ENCODE results near the gene HDGFL2.

Gene HDGFL2

GRCh38 chr19:4457654-4458395 lies 14.3 kb upstream of the HDGFL2 start, which contains the start of gene UBXN6:
Gene UBXN6 (minus strand): TSS chr19:4457794. CDS start chr19:4457697, 97 bp downstream.
- TF ChIP-seq, protein P1, sequence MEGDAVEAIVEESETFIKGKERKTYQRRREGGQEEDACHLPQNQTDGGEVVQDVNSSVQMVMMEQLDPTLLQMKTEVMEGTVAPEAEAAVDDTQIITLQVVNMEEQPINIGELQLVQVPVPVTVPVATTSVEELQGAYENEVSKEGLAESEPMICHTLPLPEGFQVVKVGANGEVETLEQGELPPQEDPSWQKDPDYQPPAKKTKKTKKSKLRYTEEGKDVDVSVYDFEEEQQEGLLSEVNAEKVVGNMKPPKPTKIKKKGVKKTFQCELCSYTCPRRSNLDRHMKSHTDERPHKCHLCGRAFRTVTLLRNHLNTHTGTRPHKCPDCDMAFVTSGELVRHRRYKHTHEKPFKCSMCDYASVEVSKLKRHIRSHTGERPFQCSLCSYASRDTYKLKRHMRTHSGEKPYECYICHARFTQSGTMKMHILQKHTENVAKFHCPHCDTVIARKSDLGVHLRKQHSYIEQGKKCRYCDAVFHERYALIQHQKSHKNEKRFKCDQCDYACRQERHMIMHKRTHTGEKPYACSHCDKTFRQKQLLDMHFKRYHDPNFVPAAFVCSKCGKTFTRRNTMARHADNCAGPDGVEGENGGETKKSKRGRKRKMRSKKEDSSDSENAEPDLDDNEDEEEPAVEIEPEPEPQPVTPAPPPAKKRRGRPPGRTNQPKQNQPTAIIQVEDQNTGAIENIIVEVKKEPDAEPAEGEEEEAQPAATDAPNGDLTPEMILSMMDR (IDR thresholded peaks at IDR 0.05): no peak

GRCh38 chr19:4464815-4465581 lies 7.1 kb upstream of the HDGFL2 start:
- Mint-ChIP-seq H3K4me1 (no peaks in the 10 kb centered on the region), H3K9me3 (peaks cover 3% of the 10 kb centered on the region), H3K27ac (no peak overlapping the region), H3K27me3 (ENCODE audit: low read depth, poor library complexity) (peaks cover 17% of the 10 kb centered on the region), H3K36me3 (ENCODE audit: low read depth) (no peaks in the 10 kb centered on the region), H3K4me3 (no peak overlapping the region)
- no peak for DNase-seq
- TF ChIP-seq, protein P1 (IDR thresholded peaks at IDR 0.05): no peak

More at GRCh38 chr19:4457654-4458395, 14.3 kb upstream of the HDGFL2 start, which contains the start of gene UBXN6:
- Mint-ChIP-seq H3K27ac (peak within 1 kb of the TSS; percentile 98), H3K4me3 (peak within 1 kb of the TSS; percentile 89), H3K36me3 (ENCODE audit: low read depth) (no peaks in the 10 kb centered on the region), H3K9me3 (no peaks in the 10 kb centered on the region), H3K4me1 (peaks cover 41% of the 10 kb centered on the region), H3K27me3 (ENCODE audit: low read depth, poor library complexity) (peaks cover 10% of the 10 kb centered on the region)
- peak; percentile 97 for DNase-seq

GRCh38 chr19:4467835-4468234 lies 4.3 kb upstream of the HDGFL2 start:
- Mint-ChIP-seq H3K27ac (no peak overlapping the region), H3K27me3 (ENCODE audit: low read depth, poor library complexity) (peaks cover 6% of the 10 kb centered on the region), H3K9me3 (peaks cover 3% of the 10 kb centered on the region), H3K4me1 (peaks cover 5% of the 10 kb centered on the region), H3K4me3 (no peak overlapping the region), H3K36me3 (ENCODE audit: low read depth) (no peaks in the 10 kb centered on the region)
- no peak for DNase-seq
- TF ChIP-seq, protein P1 (IDR thresholded peaks at IDR 0.05): no peak

GRCh38 chr19:4471403-4472173 lies 509 bp upstream of the HDGFL2 start:
- Mint-ChIP-seq H3K9me3 (peaks cover 3% of the 10 kb centered on the region), H3K27ac (no peak overlapping the region), H3K4me1 (peaks cover 21% of the 10 kb centered on the region), H3K27me3 (ENCODE audit: low read depth, poor library complexity) (peaks cover 3% of the 10 kb centered on the region), H3K4me3 (no peak overlapping the region), H3K36me3 (ENCODE audit: low read depth) (peaks cover 4% of the 10 kb centered on the region)
- TF ChIP-seq, protein P1 (IDR thresholded peaks at IDR 0.05): no peak
- peak; percentile 94 for DNase-seq

DNA sequence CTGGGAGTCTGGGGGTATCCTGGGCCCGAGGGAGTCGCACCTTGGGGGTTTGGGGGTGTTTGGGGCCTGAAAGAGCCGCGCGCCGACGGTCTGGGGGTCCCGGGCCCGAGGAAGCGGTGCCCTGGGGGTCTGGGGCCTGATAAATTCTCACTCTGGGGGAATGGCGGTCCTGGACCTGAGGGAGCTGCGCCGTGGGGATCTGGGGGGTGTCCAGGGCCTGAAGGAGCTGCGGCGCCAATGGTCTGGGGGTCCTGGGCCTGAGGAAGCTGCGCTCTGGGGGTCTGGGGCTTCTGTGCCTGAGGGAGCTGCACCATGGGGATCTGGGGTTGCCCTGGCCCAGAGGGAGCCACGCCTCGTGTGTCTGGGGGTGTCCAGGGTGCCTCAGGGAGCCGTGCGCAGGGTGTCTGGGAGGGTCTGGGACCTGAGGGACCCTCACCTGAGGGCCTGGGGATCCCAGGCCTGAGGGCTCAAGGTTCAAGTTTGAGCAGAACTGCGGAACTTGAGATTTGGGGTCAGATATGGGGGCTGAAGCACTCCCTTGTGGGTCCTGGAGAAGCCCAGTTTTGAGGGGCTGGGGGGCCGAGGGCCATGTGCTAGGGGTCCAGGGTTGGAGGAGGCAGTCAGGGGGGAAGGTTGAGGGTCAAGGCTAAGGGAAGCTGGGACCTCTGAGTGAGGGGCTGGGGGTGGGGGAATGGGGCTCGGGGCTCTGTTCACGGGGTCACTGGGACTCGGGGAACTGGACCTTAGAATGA lies 1.1 kb downstream of the HDGFL2 start:
- no peak for DNase-seq
- Mint-ChIP-seq H3K27ac (peak overlapping the region; percentile 79), H3K4me3 (peak overlapping the region; percentile 92), H3K27me3 (ENCODE audit: low read depth, poor library complexity) (peaks cover 3% of the 10 kb centered on the region), H3K36me3 (ENCODE audit: low read depth) (peaks cover 20% of the 10 kb centered on the region), H3K9me3 (peaks cover 3% of the 10 kb centered on the region), H3K4me1 (peaks cover 21% of the 10 kb centered on the region)
- TF ChIP-seq, protein P1 (IDR thresholded peaks at IDR 0.05): no peak
